Activated T-cell treated with anti-CD3 and anti-CD28 coated beads, Interleukin-2, amount 50 U/mL, for 1 hour (primary cell): ENCODE data around the gene SOX5.
"Not testable (repeated sequence)": the region's sequence is repeated elsewhere in the genome, so short reads cannot be mapped to it uniquely, and the experiment has no call there.

Experiments used
- DNase-seq: peaks from one replicate; pipeline ENCODE4 v3.0.0-alpha.2; 2020

The SOX5 gene

DNA sequence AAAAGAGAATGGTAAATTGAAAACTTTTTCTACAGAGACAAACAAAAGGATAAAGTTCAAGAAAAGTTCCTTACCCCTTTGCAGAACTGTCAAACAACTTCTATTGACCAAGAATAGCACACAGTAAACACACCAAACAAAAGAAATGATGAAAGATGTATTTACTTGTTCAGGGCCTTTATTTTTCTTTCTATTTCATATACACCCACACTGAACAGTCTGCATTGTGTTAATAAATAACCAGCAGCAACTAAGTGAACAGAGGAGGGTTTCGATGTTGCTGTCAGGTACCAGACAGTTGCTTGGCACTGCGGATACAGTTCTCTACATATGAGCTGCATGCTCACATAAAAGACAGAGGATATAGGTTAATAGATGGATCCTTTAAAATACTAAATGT lies 122.1 kb downstream of the SOX5 start:
- DNase-seq: no peak

DNA sequence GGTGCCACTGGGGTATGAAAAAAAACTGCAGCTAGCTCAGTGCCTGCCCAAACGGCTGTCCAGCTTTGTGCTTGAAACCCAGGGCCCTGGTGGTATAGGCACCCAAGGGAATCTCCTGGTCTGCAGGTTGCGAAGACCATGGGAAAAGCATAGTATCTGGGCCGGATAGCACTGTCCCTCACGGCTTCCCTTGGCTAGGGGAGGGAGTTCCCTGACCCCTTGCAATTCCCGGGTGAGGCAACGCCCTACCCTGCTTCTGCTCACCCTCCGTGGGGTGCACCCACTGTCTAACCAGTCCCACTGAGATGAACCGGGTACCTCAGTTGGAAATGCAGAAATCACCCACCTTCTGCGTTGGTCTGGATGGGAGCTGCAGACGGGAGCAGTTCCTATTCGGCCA lies 124.3 kb downstream of the SOX5 start:
- not testable (repeated sequence) for DNase-seq

DNA sequence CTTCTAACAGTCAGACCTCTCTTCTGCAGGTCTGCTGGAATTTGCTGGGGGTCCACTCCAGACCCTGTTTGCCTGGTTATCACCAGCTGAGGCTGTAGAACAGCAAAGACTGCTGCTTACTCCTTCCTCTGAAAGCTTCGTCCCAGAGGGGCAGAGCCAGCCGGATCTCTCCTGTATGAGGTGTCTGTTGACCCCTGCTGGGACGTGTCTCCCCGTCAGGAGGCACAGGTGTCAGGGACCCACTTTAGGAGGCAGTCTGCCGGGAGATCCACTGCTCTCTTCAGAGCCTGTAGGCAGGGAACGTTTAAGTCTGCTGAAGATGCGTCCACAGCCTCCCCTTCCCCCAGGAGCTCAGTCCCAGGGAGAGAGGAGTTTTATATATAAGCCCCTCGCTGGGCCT lies 125.1 kb downstream of the SOX5 start:
- no peak for DNase-seq

DNA sequence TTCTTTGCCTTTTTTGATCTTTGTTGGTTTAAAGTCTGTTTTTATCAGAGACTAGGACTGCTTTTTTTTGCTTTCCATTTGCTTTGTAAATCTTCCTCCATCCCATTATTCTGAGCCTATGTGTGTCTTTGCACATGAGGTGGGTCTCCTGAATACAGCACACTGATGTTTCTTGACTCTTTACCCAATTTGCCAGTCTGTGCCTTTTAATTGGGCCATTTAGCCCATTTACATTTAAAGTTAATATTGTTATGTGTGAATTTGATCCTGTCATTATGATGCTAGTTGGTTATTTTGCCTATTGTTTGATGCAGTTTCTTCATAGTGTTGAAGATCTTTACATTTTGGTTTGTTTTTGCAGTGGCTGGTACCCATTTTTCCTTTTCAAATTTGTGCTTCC lies 126.6 kb downstream of the SOX5 start:
- DNase-seq: not testable (repeated sequence)

DNA sequence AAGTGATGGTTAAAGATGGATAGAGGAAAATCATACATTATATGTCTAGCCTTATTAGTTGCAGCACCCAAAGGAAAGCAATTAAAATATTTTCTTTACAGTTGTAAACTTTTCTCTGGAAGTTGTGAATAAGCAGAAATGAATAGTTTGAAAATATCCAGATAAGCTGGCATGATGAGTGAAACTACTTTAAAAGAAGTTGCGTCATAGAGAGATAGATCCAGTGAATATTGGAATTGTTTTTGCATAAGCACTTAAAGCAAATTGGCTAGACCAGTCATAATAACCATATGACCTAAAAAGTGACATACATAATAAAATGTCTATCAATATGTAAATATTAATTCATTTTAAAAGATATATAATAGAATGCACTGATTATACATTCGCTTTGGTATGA lies 132.1 kb downstream of the SOX5 start:
- DNase-seq: no peak

DNA sequence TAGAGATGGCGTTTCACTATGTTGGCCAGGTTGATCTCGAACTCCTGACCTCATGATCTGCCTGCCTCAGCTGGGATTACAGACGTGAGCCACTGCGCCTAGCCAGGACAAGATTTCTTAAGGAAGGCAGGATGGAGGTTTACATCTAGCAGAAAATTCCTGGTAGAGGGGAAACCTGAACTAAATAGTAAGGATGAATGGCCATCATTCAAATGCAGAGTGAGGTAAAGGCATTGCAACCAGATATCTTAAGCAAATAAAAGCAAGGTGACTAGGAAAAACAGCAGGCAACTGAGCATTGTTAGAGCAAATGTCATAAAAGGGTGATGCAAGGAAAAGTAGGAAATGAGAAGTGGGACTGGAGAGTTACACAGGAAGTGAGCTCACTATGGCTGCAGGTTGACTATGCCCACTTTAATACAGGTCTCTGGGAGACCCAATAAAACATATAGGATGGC lies 133.0 kb downstream of the SOX5 start:
- no peak for DNase-seq

DNA sequence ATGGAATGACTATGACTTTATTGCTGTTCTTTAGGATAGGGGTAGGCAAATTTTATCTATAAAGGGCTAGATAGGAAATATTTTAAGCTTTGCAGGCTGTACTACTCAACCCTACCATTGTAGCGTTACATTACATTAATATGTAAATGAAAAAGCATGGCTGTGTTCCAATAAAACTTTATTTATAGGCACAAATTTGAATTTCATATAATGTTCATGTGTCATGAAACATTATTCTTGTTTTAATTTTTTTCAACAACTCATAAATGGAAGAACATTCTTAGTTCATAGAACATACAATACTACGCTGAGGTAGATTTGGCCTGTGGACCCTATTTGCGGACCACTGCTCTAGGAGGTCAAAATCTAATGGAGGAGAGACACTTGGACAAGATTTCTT lies 133.7 kb downstream of the SOX5 start:
- no peak for DNase-seq

DNA sequence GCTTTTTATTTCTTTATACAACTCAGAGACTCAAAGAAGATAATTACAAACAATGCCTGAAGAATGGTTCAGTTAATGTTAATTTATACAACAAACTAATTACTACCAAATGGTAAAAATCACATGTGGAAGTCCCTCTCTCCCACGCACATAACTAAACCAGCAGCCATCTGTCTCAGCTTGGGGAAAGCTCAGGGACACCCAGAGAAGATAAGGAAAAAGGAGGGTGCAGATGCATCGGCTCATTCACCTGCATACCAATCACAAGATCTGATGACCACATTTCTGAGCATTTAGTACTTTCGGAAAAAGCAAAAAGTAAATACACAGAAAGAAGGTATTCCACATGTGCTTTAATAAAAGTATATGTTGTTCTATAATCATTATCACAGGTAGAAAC lies 136.3 kb downstream of the SOX5 start:
- DNase-seq: no peak

DNA sequence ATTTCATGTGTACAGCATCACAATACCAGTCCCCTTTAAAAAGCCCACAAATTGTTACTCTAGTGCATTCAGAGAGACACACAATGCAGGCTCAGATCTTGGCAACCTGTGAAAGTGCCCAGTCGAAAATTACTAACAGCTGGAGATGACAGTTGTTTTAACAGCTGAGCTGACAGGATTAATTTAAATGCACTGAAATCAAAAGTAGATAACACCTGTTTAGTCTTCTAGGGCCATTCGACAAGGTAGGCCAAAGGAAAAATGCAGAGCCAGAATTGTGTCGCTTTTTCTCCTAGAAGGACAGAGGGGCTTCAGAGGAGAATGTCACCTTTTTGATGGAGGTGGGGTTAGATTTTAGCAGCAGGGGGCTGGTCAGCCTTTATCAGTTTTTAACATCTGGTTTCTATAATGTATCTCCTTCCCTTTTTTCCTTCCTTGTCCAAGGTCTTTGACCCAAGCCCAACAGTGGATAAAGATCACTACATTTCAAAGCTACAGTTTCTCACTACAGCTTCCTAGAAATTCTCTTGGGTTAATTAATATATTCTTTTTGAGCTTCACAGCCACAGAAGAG lies 139.1 kb downstream of the SOX5 start:
- no peak for DNase-seq

DNA sequence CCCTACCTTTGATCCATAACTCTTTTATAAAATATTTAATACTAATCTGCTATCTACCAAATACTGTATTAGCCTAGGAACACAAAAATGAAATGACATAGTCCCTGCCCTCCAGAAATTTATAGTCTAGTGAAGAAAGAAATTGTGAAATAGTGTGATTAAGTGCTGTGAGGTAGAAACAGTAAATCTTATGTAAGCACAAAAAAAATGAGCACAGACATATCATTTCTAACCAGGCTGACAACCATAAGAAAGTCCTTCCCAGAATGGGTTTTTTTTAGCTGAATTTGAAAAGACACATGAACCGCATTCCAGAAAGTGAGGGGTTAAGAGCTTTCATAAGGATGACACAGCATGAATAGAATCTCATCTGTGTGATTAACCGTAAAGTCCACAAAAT lies 145.9 kb downstream of the SOX5 start:
- no peak for DNase-seq

DNA sequence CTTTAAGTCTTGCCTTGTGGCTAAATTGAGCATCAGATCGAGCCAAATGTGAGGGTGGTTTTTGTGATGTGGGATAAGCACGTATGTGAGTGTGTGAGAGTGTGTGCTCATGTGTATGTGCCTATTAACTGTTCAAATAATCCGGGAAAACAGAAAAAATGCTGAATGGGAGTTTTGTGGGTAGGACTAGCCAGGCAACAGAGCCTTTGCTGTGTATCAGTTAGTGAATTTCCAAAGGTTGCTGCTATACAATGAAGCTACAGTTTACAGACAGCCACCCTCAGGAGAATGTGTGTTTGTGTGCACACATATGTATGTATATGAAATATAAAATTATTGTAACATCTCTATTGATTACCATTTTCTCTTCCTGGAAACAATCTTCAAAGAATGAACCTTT lies 154.0 kb downstream of the SOX5 start:
- no peak for DNase-seq

DNA sequence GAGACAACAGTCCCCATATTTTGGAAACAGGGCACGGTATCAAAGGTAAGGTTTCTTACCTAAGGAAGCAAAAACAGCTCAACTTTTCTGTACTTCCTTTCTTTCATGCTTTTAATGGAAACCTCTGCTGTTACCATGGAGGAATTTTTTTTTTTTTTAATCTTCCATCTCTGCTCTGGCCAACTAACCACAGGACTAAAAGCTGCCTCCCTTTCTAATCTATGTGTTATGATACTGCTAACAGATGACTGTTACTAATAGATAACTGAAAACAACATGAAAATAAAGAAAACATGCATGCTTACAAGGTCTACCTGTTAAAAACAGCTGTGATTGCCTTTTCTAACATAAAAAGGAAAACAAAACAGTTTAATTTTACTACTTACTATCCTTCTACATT lies 168.4 kb downstream of the SOX5 start:
- DNase-seq: no peak

DNA sequence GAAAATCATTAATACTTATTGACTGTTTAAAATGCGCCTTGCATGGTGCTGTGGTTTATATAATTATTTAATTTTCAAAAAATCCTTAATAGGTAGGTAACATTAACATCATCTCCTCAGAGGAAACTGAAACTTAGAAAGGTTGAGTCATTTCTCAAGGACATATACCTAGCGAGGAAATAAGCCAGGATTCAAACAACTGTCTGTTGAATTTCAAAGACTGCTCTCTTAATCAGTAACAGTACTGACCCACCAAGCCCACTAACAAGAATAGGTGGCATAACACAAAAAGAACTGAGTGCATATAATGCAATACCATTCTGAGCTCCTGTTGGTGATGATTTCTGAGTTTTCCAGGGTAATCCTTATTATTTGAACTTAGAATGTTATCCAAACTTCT lies 174.3 kb downstream of the SOX5 start:
- DNase-seq: no peak

DNA sequence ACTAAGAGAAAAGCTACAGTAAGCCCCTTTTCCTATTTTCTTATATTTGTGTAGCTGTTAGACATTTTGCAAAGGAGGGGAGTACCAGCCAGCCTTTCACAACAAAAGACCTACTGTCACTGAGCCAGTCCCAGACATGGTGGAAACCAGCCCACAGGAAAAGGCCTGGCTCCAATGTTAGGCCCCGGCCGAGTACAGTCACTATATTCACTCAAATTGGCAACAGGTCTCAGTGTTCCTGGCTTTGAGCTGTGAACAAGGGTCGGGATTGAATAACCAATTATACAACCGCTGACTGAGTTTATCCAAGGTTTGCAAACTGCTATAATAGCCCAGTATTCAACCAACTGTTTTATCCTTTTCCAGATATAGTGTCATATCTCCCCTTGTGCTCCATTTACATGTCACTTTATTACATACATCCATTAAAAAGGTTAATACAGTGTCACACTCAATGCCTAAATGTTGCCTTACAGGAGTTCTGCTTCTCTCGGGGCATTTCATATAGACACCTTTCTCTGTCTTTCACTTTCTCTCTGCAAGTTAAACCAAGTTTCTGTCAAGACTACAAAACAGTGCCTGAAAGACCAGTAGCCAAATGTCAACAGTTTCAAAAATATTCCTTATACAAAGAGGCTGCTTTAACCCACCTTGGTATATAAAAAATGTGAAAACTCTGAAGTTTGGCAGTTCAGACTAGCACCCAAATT lies 178.1 kb downstream of the SOX5 start:
- DNase-seq: no peak

DNA sequence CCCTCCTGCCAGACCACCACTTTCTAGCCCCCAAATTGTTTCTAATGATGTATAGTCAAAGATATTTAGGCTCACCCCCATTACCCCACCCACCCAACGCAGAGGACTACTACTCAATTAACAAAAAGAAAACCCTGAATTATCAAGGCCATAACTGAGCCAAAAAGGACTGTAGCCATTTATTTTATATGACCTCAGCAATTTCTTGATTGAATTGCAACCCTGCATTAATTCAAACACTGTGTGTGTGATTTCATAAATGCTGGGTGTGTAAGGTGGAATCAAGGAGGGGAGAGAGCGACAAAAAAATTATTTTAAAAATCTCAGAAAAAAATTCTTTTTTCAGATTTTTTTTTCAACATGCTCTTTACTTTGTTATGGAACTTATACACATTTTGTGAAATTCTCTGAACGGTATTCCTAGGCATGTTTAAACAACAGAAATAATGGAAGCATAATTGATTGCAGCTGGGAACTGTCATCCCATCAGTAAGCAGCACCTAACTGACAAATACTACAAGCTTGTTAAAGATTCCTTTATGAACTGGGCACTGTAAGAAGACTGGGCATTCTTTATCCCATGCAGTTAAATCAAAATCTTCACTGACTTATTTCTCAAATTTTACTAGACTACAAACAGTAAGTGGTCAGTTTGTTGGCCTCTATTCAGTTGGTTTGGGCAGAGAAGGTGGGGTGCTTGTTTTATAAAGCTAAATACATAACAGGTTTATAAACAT lies 179.1 kb downstream of the SOX5 start:
- no peak for DNase-seq

DNA sequence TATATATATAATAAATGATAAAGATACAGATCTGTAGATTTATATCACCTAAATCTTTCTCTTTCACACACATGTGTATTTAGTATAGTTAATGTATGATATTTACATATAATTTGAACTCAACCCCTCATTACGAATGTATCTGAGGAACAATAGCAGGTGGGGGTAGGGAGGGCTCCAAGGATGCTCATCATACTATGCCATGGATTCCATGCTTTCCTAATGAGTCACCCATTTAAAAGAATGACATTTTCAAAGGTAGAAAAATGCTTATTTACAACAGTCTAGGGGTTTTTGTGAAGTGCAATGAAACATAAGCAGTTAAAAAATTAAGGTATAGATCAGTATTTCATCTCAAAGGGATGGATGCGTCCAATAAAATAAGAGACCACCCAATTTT lies 181.6 kb downstream of the SOX5 start:
- no peak for DNase-seq

DNA sequence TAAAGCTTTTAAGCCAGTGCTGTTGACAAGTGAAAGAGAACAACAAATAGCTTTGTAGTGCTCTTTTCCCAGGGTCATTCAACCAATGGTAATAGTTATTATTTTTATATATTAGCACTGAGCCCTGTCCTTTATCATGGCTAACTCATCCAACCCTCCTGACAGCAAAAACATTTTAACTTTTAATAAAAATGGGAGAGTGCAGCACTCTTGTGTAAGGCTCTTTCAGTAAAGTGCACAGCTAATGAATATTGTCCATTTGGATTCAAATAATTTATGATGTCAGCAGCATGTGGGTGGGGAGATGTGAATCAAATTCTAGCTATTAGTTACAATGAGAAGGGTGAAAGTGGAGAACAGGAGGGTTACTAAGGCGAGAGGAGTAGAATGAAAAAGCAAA lies 185.7 kb downstream of the SOX5 start:
- no peak for DNase-seq

DNA sequence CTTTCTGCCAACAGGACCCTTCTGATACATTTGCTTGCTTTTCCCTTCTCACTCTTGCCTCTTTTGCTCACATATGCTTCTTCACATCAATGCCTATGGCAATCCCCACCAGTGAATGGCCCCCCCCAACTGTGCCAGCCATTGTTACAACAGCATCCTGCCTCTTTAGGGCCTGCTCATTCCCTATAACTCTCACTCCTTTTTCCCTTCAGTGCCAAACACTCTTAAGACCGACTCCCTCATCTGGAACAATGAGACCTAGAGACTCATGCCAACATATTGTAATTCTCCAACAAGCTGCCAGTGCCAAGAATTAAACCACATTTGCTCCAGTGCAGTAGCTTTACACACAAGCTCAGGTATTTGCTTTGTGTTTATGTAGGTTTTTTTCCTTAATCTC lies 189.0 kb downstream of the SOX5 start:
- DNase-seq: no peak

DNA sequence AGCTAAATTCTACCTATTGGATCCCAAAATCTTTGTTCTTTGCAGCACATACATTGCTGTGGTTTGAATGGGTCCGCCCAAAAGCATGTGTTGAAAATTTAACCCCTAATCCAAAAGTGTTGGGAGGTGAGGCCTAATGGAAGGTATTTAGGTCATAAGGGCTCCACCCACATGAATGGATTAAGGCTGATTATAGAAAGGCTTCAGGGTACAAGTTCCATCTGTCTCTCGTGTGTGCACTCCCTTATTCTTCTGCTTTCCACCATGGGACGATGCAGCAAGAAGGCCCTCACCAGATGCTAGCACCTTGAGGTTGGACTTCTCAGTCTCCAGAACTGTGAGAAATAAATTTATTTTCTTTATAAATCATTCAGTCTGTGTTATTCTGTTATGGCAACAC lies 190.9 kb downstream of the SOX5 start:
- no peak for DNase-seq

DNA sequence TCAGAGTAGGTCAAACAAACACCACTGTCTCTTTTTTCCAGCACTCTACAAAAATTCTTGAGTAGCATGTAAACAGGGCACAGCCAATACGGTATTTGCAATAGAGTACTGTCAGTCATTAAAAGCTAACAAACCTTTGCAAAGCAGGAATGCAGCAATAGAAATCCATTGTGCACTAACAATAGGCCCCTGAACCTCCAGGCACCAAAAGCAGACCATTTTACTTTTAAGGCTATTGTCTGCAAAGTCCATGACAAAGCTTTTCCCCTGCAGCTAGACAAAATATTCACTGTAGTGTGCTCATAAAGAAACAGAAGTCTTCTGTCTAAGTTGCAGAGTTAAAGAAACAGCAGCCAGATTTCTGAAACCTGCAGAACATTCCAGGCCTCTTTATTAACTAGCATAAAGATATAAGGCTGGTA lies 191.9 kb downstream of the SOX5 start:
- no peak for DNase-seq

DNA sequence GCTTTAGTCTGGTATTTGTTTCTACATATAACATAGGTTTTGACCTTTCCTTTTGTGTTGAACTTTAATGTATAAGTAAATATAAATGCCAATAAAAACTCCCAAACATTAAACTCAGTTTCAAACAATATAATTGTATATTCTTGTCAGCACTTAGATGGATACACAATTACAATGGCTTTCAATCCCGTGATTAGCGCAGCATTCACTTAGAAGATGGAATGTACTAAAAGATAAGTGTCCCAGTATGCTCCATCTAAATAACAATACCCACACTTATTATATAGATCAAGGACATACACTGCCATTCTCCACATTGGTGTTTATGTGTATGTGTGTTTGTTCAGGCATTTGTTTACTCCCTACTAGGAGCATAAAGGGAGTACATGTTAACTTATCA lies 193.1 kb downstream of the SOX5 start:
- no peak for DNase-seq

DNA sequence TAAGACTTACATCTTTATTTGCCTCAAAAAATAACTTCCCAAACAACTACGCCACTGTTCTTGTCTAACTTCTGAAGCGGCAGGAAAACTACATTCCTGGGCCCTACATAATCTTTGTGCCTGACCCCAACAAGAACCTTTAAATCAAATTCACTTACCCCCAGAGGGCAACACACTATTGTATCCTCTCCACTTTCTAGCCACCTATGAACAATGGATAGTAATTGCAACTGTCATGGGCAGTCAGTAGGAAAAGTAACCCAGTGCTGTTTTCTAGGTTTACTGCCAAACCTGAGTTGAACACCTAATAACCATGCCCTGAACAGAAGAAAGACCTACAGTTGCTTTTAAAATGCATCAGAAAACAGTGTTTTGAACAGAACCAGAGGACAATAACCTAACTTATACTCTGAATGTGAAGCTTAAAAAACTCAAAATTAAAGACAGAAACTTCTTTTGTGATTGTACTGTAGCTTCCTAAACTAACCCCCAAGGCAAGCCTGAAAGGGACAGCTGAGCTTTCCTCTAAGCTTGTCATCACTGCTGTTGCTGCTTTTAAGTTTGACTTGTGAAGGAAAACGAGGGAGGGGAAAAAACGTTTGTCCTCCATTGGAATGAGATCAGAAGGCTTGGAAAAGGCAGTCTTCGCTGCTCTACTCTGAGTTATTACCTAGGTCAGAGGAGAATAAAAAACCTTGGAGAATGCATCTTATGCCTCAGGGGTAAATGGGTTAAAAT lies 195.7 kb downstream of the SOX5 start:
- no peak for DNase-seq

DNA sequence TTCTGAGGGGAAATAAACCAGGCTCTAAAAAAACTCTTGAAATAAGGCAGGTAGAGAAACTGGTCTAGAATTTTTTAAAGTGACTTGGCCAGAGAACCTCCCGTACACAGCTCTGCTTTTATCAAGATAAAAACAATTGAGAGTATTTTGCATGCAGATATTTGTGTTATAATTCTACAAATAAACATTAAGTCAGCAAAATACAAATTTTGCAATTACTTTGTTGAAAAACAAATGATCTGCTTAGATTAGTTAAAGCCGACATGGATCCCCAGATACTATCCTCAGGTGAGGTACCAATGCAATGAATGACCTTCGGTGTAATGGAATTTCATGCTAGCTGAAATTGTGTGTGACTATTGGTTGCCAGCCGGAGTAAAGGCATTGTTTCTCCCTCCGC lies 197.2 kb downstream of the SOX5 start:
- no peak for DNase-seq

DNA sequence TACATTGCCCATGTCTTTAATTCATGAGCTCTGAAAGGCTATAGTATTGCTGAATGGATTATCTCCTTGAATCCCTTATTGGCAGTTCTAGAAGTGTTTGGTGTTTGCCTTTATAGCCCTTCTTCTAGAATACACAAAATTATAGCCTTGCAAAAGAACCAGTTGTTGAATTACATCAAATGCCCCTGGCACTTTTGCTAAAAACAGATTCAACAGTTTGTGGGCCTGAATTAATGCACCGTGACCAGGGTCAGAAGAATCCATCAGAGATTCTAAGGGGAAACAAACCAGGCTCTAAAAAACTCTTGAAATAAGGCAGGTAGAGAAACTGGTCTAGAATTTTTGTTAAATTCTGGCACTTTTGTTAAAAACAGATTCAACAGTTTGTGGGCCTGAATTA lies 197.8 kb downstream of the SOX5 start:
- DNase-seq: no peak
